Measurements from ENCODE around the gene FKBP1A.

DNA sequence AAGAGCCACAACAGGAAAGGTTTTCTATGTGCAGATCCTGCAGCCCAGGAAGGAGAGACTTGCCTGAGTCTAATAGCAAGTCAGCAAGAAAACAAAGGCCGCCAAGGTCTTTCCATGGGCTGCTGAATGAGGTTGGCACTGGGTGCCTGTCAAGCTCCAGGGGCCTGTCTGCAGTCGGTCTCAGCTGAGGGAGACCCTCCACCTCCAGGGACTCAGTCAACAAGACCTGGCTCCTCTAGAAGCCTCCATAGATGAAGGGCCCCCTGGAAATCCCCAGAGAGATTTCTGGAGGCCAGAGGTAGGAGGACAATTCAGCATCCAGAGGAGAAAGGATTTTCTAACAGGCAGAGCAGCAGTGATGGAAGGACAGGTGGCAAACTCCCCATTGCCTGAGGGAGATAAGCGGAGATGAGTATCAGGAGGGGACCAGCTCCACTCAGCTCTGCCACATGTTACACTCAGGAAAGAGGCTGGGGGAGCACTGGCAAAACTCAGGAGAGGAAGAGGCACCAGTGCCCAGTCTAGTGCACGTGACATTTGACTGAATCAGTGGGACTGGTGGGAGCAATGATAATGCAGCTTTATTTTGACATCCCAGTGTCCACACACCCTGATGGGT, 33.5 kb upstream of the FKBP1A start:
- TF ChIP-seq, protein P1, sequence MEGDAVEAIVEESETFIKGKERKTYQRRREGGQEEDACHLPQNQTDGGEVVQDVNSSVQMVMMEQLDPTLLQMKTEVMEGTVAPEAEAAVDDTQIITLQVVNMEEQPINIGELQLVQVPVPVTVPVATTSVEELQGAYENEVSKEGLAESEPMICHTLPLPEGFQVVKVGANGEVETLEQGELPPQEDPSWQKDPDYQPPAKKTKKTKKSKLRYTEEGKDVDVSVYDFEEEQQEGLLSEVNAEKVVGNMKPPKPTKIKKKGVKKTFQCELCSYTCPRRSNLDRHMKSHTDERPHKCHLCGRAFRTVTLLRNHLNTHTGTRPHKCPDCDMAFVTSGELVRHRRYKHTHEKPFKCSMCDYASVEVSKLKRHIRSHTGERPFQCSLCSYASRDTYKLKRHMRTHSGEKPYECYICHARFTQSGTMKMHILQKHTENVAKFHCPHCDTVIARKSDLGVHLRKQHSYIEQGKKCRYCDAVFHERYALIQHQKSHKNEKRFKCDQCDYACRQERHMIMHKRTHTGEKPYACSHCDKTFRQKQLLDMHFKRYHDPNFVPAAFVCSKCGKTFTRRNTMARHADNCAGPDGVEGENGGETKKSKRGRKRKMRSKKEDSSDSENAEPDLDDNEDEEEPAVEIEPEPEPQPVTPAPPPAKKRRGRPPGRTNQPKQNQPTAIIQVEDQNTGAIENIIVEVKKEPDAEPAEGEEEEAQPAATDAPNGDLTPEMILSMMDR (IDR thresholded peaks at IDR 0.05; ENCODE audit: poor library complexity): no peak
- no peak for TF ChIP-seq EZH2 (IDR thresholded peaks at IDR 0.05; ENCODE audit: borderline replicate concordance)

All from hepatocyte (in vitro differentiated cells).